ENCODE data around the gene ANKRD10.
"Not testable (repeated sequence)": the region's sequence is repeated elsewhere in the genome, so short reads cannot be mapped to it uniquely, and the experiment has no call there.

ANKRD10 gene

DNA sequence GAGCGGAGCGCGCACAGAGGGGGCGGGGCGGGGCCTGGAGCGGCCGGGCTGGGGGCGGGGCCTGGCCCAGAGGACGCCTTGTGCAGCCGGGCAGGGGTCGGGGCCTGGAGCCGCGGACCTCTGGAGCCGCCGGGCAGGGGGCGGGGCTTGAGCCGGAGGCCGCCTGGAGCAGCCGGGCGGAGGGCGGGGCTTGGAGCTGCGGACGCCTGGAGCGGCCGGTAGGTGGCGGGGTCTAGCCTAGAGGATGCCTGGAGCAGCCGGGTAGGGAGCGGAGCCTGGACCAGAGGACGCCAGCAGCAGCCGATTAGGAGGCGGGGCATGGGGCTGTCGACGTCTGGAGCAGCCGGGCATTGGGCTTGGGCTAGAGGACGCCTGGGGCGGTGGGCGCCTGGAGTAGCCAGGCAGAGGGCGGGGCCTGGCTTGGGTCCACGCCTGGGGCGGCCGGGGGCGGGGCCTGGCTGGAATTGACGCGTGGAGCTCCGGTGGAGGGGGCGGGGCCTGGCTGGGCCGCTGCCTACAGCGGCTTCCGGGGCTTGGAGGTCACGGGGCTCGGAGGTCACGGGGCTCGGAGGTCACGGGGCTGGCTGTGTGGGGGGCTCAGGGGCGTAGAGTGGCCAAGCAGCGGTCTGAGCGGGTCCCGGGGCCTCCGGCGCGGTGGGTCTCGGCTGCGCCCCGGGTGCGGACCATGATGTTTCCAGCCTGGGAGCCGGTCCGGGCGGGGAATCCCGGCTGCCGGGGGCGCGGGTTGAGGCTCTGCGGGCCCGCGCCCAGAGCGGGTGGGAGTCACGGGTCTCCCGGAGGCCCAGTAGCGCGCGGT is at the start of gene ANKRD10:
ANKRD10 (minus strand) TSS at position 13 of the 817 bp plus-strand sequence. CDS start 135 bp downstream, outside the sequence.
- peak; percentile 92 for DNase-seq

DNA sequence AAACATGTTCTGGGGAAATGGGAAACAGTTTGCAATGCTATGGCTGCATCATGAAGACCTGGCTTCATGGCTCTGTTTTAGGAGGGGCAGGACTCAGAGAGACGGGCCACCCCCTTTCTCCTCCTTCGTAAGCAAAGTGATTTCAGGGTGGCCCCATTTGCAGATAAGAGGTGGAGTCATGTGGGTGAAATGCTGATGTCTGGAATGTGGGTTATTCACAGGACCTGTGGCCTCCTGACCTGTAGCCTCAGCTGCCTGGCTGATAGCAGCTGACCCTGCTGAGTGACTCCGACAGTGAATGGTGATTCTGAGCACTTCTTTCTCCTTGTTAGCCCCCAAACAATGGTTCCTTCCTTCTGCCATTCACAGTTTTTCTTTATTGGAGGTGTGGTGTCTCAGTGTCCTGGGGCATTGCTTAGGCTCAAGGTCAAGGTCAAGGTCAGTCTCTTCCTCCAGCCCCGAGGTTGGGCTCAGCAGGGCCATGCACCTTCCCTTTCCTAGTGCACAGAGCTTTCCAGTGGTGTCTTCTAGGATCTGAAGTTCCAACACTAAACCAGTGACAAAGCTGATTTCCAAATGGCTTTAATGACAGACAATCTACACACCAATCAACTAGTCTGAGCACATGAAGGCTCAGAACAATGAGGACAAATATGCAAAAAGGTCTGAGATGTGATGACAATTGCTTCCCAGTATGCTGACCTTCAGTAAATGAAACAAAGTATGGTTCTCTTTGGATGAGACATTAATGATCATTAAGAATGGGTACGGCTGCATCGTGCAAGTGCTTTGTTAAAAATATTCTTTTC is 49.6 kb upstream of the ANKRD10 start:
- DNase-seq = no peak

DNA sequence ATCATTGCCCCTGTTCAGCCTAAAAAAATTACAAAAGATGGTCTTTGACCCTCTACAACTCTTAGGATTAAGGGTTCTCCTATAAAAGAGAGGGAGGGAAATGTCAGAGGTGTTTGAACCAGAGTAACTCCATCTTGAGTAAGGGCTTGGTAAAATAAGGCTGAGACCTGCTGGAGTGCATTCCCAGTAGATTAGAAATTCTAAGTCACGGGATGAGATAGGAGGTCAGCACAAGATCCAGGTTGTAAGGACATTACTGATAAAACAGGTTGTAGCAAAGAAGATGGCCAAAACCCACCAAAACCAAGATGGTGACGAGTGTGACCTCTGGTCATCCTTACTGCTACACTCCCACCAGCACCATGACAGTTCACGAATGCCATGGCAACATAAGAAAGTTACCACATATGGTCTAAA is 48.7 kb upstream of the ANKRD10 start:
- DNase-seq = no peak

DNA sequence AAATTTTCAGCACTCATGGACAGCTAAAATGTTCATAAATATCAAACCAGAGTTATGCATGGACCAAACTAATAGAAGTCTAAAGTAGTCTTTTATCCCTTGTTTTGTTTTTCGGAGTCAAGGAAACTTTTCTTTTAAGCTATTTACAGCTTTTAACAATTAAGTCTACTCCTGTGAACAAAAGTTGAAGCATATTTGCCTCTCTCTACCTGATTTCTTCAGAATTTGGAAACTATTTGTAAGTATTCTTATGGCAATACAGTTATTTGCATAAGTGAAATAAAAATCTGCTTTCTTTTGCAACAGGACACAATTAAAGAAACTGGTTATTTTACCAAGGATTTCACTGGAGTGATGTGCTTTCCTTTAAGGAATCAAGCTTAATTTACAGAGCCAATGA is 47.1 kb upstream of the ANKRD10 start:
- no peak for DNase-seq

DNA sequence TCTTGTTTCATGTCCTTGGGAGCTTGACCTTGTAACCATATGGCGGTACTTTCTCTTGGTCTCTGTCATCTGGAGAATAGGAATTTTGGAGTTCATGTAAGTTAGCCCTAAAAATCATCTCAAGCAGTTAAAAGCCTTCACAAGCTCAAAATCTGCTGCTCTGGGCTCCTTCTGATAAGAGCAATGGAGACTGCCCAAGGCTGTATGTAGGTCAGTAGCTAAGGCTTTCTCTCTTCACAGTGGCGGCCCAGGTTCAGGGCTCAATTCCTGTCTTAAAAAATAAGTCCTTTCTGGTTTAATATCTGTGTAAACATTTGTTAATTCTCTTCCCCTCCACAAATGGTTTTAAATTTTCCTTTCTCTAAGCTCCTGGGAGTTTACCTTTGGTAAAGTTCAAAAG is 45.3 kb upstream of the ANKRD10 start:
- no peak for DNase-seq

GRCh38 chr13:110957931-110958330 is 43.1 kb upstream of the ANKRD10 start:
- no peak for DNase-seq

- DNase-seq = no peak
Observed at GRCh38 chr13:110957181-110957884, 42.5 kb upstream of the ANKRD10 start.

GRCh38 chr13:110956216-110956615 is 41.3 kb upstream of the ANKRD10 start:
- not testable (repeated sequence) for DNase-seq

DNA sequence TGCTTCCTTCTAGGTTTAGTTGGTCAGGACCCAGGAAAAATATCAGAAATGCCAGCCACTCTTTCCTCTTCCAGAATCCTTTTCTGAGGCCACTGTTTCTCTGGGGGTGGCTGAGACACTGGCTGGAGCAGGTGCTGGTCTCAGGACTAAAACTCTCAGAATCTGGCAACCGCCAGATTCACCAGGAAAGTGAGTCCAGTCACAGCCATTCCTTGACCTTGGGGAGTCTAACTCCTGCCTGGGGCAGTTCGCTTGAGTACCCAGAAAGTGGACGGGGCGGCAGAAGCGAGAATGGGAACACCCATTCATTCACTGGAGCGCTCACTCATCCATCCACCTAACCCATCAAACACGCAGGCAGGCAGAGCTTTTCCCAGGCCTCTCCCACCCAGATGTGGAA is 40.7 kb upstream of the ANKRD10 start:
- DNase-seq = not testable (repeated sequence)

DNA sequence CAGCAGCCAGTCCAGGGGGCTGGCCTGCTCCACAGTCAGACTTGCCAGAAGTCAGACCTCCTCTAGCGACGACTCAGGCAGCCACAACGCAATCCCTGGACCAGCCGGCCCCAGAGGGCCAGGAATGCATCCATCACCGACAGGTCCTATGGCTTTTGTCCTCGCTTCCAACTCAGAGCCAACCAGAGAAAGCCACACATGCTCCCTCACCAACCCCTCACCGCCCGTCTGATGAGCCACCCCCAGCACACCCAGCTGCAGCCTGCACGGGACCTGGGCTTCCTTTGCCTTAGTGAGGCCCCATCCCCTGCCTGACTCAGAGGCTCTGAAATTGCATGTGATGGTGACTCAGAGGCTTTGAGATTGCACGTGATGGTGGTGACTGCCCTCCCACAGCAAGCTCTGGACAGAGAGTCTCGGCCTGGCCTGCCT is 40.2 kb upstream of the ANKRD10 start:
- DNase-seq = not testable (repeated sequence)

- DNase-seq = not testable (repeated sequence)
Observed at GRCh38 chr13:110954533-110954920, 39.7 kb upstream of the ANKRD10 start.

GRCh38 chr13:110953833-110954532 is 39.1 kb upstream of the ANKRD10 start:
- no peak for DNase-seq

GRCh38 chr13:110953416-110953815 is 38.5 kb upstream of the ANKRD10 start:
- no peak for DNase-seq

DNA sequence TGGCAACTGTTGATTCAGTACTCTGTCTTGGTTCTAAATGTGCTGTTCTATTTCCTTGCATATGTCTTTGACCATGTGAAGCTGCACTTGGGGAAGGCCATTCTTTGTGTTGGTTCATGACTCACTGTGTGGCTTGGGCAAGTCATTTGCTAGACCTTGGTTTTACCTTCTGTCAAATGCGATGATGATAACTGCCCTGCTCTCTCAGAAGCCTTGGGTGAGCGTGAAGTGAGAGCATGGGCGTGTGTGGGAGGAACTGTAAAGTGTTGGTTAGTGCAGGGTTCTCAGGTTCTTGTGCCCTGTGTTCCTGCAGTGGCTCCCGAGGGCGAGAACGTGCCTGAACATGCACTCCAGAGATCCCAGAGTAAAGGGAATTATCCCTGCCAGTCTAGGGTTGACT is 37.3 kb upstream of the ANKRD10 start:
- DNase-seq = not testable (repeated sequence)

DNA sequence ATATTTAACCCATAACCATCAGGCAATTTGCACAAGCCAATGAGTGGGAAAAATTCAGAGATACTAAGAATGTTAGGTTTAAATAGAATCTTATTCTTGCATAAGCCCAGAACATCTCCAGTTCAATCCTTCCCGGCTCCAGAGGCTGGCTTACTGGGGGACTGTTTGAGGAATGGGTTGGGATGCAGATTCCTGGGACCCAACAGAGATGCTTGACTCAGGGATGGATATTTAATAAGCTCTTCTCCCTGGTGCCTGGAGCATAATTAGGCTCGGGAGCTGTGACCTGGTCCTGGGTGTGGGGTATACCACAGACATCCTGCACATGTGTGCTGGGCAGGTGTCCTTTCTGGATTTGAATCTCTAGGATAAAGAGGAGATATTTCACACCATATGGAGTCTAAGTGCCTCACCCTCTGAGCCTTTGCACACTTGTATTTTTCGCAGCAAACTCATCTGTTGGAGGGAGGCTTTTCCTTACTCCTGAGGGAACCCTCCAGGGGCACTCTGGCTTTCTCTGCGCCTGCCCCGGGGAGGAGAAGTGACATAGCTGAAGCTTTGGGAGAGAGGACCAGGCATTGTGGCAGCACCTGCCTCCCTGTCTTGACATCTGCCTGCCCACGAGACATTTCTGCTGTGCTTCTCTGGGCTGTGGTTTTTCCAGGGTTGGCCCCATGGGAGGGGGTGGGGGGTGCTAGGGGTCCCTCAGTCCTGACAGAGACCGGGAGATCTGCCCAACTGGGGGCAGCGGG is 36.1 kb upstream of the ANKRD10 start:
- DNase-seq = no peak

DNA sequence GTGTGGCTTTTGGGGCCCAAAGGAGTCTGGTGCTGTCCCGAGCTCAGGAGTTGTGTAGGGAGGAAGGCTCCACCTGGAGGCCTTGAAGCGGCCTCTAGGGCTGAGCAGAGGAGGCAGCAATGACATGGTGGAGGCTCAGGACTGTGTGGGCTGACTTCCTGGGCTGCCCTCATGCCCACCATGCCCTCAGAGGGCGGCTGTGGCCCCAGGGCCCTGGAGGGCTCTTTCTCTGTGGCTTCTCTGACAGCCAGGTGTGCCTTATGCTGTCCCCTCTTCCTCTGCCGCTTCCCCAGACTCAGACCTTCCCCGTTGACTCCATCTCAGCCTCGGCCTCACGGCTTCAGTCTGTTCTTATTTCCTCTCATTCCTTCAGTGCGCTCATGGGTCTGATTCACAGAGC is 35.5 kb upstream of the ANKRD10 start:
- no peak for DNase-seq

DNA sequence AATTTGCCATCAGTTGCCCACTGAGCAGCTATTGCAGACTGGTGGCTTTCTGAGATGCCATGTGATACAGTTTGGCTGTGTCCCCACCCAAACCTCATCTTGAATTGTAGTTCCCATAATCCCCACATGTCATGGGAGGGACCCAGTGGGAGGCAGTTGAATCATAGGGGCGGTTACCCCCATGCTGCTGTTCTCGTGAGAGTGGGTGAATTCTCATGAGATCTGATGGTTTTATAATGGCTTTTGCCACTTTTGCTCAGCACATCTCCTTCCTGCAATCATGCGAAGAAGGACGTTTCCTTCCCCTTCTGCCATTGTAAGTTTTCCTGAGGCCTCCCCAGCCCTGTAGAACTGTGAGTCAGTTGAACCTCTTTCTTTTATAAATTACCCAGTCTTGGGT is 34.8 kb upstream of the ANKRD10 start:
- no peak for DNase-seq

GRCh38 chr13:110949116-110949515 is 34.2 kb upstream of the ANKRD10 start:
- DNase-seq = no peak

- DNase-seq = not testable (repeated sequence)
Observed at GRCh38 chr13:110947338-110947737, 32.5 kb upstream of the ANKRD10 start.

- no peak for DNase-seq
Observed at GRCh38 chr13:110945928-110946570, 31.2 kb upstream of the ANKRD10 start.

All from CD4-positive, alpha-beta T cell treated with Interleukin-4 for 4 hours (primary cell).